ENCODE data around the gene TUBA4A.

GRCh38 chr2:219277703-219278654 lies 24.3 kb upstream of the TUBA4A start:
- TF ChIP-seq CTCF (IDR thresholded peaks at IDR 0.05): peak; percentile 89 to 98 (median 97)
- no peak for TF ChIP-seq POLR2A (IDR thresholded peaks at IDR 0.05)
